ENCODE measurements around the gene NEU1. TPM values are rescaled to one million over a fixed set of nuclear protein-coding genes. Genes with fewer than 3 reads are reported as not detected.
A peak's percentile ranks its signal among the peaks of the same experiment; 100 is the strongest.
"Not testable (repeated sequence)": the region's sequence is repeated elsewhere in the genome, so short reads cannot be mapped to it uniquely, and the experiment has no call there.

NEU1 gene
- total RNA-seq, 6 experiments from 2014 or later = 35.8 to 48.6 (median 40.9) TPM

GRCh38 chr6:31825553-31825952 lies 37.1 kb downstream of the NEU1 start:
- no peak for DNase-seq
- Mint-ChIP-seq H3K27me3 (ENCODE audit: insufficient read depth) (peaks cover 9% of the 10 kb centered on the region), H3K4me3 (peak overlapping the region; percentile 91; the same call in 1 of the 2 replicates), H3K9me3 (no peaks in the 10 kb centered on the region), H3K4me1 (ENCODE audit: low read depth) (peaks cover 51% of the 10 kb centered on the region), H3K27ac (peak overlapping the region; percentile 99), H3K36me3 (ENCODE audit: low read depth) (peaks cover 10% of the 10 kb centered on the region)
- TF ChIP-seq CTCF (IDR thresholded peaks at IDR 0.05) = no peak

GRCh38 chr6:31823592-31824196 lies 38.9 kb downstream of the NEU1 start:
- H3K27me3 Mint-ChIP-seq (ENCODE audit: insufficient read depth); H3K36me3 Mint-ChIP-seq (ENCODE audit: low read depth); H3K9me3 Mint-ChIP-seq; DNase-seq: not testable (repeated sequence)
- peaks cover 58% of the 10 kb centered on the region for H3K4me1 Mint-ChIP-seq (ENCODE audit: low read depth)
- 0 out of 2 replicates have a peak overlapping the region, but pooled peaks have one; percentile 7 for H3K4me3 Mint-ChIP-seq
- H3K27ac Mint-ChIP-seq = peak overlapping the region; percentile 43; the same call in 1 of the 2 replicates

- H3K4me3 Mint-ChIP-seq = peak overlapping the region; percentile 92
- peaks cover 3% of the 10 kb centered on the region for H3K27me3 Mint-ChIP-seq (ENCODE audit: insufficient read depth)
- no peak for TF ChIP-seq CTCF (IDR thresholded peaks at IDR 0.05)
- peak; percentile 80 for DNase-seq
- peaks cover 7% of the 10 kb centered on the region for H3K9me3 Mint-ChIP-seq
- peak overlapping the region; percentile 98 for H3K27ac Mint-ChIP-seq
- peaks cover 13% of the 10 kb centered on the region; the same call in 1 of the 2 replicates for H3K36me3 Mint-ChIP-seq (ENCODE audit: low read depth)
- peaks cover 72% of the 10 kb centered on the region for H3K4me1 Mint-ChIP-seq (ENCODE audit: low read depth)
Observed at GRCh38 chr6:31822036-31822821, 40.4 kb downstream of the NEU1 start.

GRCh38 chr6:31821301-31822035 lies 41.2 kb downstream of the NEU1 start:
- Mint-ChIP-seq H3K27me3 (ENCODE audit: insufficient read depth) (peaks cover 3% of the 10 kb centered on the region), H3K4me3 (peak overlapping the region; percentile 92), H3K36me3 (ENCODE audit: low read depth) (peaks cover 13% of the 10 kb centered on the region; the same call in 1 of the 2 replicates), H3K27ac (peak overlapping the region; percentile 98), H3K4me1 (ENCODE audit: low read depth) (peaks cover 68% of the 10 kb centered on the region), H3K9me3 (peaks cover 7% of the 10 kb centered on the region)
- no peak for TF ChIP-seq CTCF (IDR thresholded peaks at IDR 0.05)
- DNase-seq = no peak

- Mint-ChIP-seq H3K27ac (peak overlapping the region; percentile 98; the same call in 1 of the 2 replicates), H3K36me3 (ENCODE audit: low read depth) (peaks cover 16% of the 10 kb centered on the region), H3K4me1 (ENCODE audit: low read depth) (peaks cover 62% of the 10 kb centered on the region), H3K9me3 (peaks cover 10% of the 10 kb centered on the region)
- not testable (repeated sequence) for H3K4me3 Mint-ChIP-seq; DNase-seq; H3K27me3 Mint-ChIP-seq (ENCODE audit: insufficient read depth)
Observed at GRCh38 chr6:31820399-31820798, 42.2 kb downstream of the NEU1 start.

- H3K27me3 Mint-ChIP-seq (ENCODE audit: insufficient read depth) = peaks cover 7% of the 10 kb centered on the region
- H3K4me1 Mint-ChIP-seq (ENCODE audit: low read depth) = peaks cover 62% of the 10 kb centered on the region
- H3K27ac Mint-ChIP-seq = peak overlapping the region; percentile 10
- no peak for TF ChIP-seq CTCF (IDR thresholded peaks at IDR 0.05)
- H3K9me3 Mint-ChIP-seq = peaks cover 11% of the 10 kb centered on the region
- no peak overlapping the region for H3K4me3 Mint-ChIP-seq
- H3K36me3 Mint-ChIP-seq (ENCODE audit: low read depth) = peaks cover 18% of the 10 kb centered on the region
- no peak for DNase-seq
Observed at GRCh38 chr6:31819871-31820299, 42.7 kb downstream of the NEU1 start.

GRCh38 chr6:31817929-31818511 lies 44.6 kb downstream of the NEU1 start:
- H3K4me1 Mint-ChIP-seq (ENCODE audit: low read depth) = peaks cover 65% of the 10 kb centered on the region
- DNase-seq = not testable (repeated sequence)
- H3K36me3 Mint-ChIP-seq (ENCODE audit: low read depth) = peaks cover 18% of the 10 kb centered on the region
- H3K27ac Mint-ChIP-seq = peak overlapping the region; percentile 48
- peak overlapping the region; percentile 86 for H3K4me3 Mint-ChIP-seq
- H3K9me3 Mint-ChIP-seq = peaks cover 11% of the 10 kb centered on the region
- H3K27me3 Mint-ChIP-seq (ENCODE audit: insufficient read depth) = peaks cover 11% of the 10 kb centered on the region

GRCh38 chr6:31817133-31817928 lies 45.3 kb downstream of the NEU1 start:
- H3K36me3 Mint-ChIP-seq (ENCODE audit: low read depth) = peaks cover 18% of the 10 kb centered on the region

More at GRCh38 chr6:31817133-31817928, 45.3 kb downstream of the NEU1 start:
- H3K4me3 Mint-ChIP-seq = peak overlapping the region; percentile 86
- H3K27ac Mint-ChIP-seq = peak overlapping the region; percentile 37
- peaks cover 58% of the 10 kb centered on the region for H3K4me1 Mint-ChIP-seq (ENCODE audit: low read depth)
- peaks cover 11% of the 10 kb centered on the region for H3K27me3 Mint-ChIP-seq (ENCODE audit: insufficient read depth)
- not testable (repeated sequence) for DNase-seq
- peaks cover 11% of the 10 kb centered on the region for H3K9me3 Mint-ChIP-seq

Measured in HFFc6 (cell line).